GM10248 (cell line): ENCODE results near the gene CHMP6.
A peak's percentile ranks its signal among the peaks of the same experiment; 100 is the strongest.

Source experiments
- CTCF ChIA-PET: fragments of 300-600 bp; sonication (Branson Sonifier 250); formaldehyde crosslinking; extraction: SDS; loops from one replicate; lab custom pipeline; 2021; ENCODE audit warnings: antibody characterized with exemption; lab: Yijun Ruan, JAX
- POLR2A ChIA-PET: fragments of 350-650 bp; sonication (Branson Sonifier 250); formaldehyde crosslinking; extraction: SDS; loops from one replicate; lab custom pipeline; 2020; ENCODE audit warnings: antibody characterized with exemption; lab: Yijun Ruan, JAX
- DNase-seq: peaks from one replicate; pipeline ENCODE4 v3.0.0; 2012; ENCODE audit errors: extremely low spot score
- TF ChIP-seq, protein P1 (sequence below): IDR thresholded peaks from 2 replicates; pipeline ENCODE4 v1.5.1; 2012; ENCODE audit warnings: mild to moderate bottlenecking, low read depth; ENCODE audit errors: extremely low read depth, missing control alignments, control extremely low read depth

CHMP6 gene

DNA sequence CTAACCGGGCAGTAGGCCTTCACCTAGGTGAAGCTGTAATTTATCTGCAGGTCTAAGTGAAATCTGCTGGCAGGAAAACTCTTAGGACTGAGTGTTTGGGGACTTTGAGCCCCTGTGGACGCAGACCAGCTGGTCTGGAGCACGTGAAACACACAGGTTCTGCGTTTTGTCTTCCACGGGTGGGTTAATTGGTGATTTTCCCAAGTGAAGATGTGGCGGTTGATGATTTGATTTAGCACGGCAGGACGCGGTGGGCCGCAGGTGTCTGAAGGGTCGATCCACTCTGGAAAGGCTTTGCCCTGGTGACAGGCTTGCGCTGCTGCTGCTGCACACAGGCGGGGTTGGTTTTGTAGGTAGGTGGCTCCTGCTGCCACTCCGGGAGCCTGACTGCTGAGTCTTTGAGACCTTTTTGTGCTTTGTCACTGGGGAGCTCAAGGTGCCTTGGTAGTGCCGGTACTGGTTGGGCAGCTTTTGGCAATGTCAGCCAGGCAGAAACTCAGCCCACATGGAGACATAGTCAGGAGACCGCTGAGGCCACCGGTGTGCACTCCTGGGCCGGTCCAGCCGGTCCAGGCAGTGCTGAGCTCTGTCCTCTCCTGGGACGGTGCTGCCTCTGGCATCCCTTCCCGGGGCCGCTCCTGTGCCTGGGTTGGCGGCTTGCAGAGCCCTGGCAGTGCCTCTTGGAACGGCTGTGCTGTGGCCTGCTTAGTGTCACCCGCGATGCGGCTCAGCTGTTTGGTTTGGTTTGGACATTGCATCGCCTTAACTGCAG, 45.6 kb downstream of the CHMP6 start:
- no peak for DNase-seq
- TF ChIP-seq, protein P1, sequence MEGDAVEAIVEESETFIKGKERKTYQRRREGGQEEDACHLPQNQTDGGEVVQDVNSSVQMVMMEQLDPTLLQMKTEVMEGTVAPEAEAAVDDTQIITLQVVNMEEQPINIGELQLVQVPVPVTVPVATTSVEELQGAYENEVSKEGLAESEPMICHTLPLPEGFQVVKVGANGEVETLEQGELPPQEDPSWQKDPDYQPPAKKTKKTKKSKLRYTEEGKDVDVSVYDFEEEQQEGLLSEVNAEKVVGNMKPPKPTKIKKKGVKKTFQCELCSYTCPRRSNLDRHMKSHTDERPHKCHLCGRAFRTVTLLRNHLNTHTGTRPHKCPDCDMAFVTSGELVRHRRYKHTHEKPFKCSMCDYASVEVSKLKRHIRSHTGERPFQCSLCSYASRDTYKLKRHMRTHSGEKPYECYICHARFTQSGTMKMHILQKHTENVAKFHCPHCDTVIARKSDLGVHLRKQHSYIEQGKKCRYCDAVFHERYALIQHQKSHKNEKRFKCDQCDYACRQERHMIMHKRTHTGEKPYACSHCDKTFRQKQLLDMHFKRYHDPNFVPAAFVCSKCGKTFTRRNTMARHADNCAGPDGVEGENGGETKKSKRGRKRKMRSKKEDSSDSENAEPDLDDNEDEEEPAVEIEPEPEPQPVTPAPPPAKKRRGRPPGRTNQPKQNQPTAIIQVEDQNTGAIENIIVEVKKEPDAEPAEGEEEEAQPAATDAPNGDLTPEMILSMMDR = no peak
- POLR2A ChIA-PET = no interaction called here
- CTCF ChIA-PET = interaction anchor here (1.1 to 1.3 kb wide), 3 partner anchors 10 to 14 kb away, joined by 3 read pairs; no protein-coding TSS in a partner anchor

DNA sequence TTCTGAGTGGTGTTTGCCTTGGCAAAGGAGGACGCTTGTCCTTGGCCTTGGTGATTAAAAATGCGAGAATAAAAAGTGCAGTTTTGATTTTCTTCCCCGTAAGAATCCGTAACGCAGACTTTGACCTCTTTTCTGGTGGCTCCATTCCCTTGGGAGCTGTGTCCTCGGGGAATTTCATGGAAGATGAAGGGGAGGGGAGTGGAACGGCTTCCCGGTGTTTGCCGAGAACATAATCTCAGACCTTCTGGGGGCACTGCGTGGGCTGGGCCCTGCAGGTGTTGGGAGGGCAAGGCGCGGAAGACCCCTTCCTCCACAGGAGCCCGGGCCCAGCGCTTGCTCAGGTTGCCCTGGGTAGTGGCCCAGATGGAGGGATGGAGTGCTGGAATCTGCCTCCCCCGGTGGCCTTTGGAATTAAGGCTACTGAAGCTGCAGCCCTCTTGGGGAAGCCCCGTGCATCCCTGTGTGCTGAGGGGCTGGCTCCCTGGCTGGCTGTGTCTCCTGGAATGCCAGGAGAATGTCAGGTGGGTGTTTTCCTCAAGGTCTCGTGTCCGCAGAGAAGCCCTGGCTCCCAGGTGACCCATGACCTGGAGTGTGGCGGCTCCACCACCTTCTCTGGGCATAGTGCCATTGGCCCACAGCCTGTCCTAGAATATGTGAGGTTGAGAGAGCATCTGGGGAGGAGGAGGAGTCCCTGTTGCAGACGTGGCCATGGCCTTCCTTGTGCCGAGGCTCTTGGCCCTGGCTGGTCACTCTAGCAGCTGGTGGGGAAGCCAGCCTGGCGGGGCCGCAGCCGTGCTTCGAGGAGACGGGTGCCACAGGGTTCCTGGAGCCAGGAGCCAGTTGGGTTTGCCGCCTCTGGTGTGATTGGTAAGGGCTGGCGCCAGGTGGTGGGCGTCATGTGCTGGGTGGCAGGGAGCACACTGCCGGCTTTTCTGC, 46.4 kb downstream of the CHMP6 start:
- POLR2A ChIA-PET = no interaction called here
- DNase-seq = no peak

DNA sequence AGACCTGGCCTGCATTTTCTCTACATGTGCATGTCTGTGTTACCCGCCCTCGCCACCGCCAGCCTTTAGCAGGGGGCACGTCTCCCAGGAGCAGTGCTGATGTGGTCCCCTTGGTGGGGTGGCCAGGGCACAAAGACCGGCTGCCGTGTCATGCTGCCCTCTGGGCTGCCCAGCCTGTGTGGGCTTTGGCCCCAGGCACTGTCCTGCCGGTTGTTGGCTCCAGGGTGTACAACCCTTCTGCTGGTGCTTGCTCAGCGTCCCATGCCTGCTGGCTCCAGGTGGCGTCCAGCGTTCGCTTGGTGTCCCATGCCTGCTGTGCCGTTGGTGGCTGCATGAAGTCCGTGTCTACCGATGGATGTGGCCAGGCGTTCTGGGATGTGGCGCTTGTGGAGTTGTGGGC, 47.5 kb downstream of the CHMP6 start:
- DNase-seq = no peak
- ChIA-PET CTCF (no interaction called here), POLR2A (no interaction called here)
- TF ChIP-seq, protein P1 = no peak

More for the DNA sequence above, 46.4 kb downstream of the CHMP6 start:
- CTCF ChIA-PET = interaction anchor here (1.1 to 1.3 kb wide), 2 partner anchors 9 to 15 kb away, joined by 3 read pairs; no protein-coding TSS in a partner anchor
- TF ChIP-seq, protein P1 = no peak

DNA sequence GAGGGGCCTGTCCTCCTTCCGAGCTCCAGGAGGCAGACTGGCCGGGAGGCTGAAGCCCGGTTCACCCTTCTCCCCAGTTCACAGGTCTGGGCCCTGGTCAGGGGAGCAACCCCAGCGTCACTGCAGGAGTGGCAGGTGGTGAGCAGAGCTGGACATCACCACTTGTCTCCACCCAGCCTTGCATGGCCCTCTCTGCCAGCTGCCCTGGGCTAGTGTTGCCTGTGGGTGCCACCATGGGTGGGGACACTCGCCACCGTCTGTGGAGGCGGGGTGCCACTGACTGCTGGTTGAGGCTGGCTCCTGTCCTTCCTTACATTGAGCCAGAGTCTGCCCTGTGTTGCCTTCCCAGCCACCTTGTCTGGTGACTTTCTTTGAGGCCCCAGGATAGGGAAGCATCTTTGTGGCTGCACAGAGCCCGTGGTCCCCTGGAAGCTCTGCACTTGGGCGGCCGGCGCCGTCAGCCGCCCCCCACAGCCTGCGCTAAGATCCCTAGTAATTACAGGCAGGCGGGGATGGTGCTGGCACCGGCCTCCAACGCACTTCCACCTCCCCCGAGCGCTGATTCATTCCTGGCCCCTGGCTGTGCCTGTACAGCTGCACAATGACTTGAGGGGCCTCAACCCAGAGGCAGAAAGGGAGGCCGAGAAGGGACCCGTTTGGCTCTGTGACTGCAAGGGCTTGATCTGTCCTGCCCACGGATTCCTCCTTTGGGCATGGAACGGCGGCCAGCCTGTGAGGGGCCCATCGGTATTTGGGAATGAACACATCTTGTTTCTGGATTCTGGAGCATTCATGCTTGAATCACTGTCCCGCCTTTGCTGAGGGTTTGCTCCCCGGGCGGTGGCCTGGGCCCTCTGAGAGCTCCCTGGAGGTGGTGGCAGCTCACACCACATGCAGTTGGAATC, 48.5 kb downstream of the CHMP6 start:
- no peak for DNase-seq
- ChIA-PET CTCF (interaction anchor here (1.0 kb wide), 1 partner anchor 11 kb away, joined by 4 read pairs; no protein-coding TSS in a partner anchor), POLR2A (no interaction called here)
- TF ChIP-seq, protein P1 = no peak

DNA sequence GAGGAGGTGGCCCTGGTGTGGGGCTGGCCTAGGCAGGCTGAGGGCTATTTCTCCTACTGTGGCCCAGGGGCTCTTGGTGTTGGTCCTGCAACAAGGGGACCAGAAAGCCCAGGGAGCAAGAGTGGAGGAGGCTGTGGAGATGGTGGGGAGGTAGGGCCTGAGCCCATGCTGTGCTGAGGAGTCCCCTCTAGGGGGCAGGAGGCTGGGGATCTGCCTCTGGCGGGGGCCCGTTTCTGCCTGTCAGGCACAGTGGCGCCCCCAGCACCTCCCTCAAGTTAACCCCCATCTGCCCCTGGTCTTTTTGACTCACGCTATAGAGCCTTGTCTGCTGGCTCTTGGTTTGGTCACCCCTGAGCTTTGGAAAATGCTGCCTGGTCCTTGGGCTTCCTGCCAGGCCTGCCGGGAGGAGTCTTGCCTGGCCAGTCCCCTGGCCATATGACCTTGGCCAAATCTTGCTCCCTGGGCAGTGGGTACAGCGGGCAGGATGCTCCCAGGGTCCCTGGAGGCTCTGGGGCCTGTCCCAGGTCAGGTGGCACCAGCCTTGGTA, 49.2 kb downstream of the CHMP6 start:
- ChIA-PET CTCF (interaction anchor here (1.0 kb wide), 1 partner anchor 11 kb away, joined by 4 read pairs; no protein-coding TSS in a partner anchor), POLR2A (no interaction called here)
- TF ChIP-seq, protein P1 = peak; percentile 31
- peak; percentile 53 for DNase-seq
